H9 (cell line): ENCODE measurements around the gene RERE. TPM values are rescaled to one million over a fixed set of nuclear protein-coding genes. Genes with fewer than 3 reads are reported as not detected.

ENCODE experiments used
- DNase-seq: peaks from one replicate; pipeline ENCODE4 v3.0.0-alpha.2; 2017
- H2AFZ ChIP-seq: one replicate; pipeline ENCODE4 v1.6.1; 2013; ENCODE audit warnings: mild to moderate bottlenecking, low read length, control low read depth, moderate library complexity
- H2AK5ac ChIP-seq: 2 replicates; pipeline ENCODE4 v1.6.1; 2013; ENCODE audit warnings: low read length, control low read depth, mixed read lengths; ENCODE audit not compliant: insufficient read length
- H2BK120ac ChIP-seq: one replicate; pipeline ENCODE4 v1.6.1; 2013; ENCODE audit warnings: low read depth, mild to moderate bottlenecking, low read length, control low read depth, inconsistent platforms; ENCODE audit not compliant: poor library complexity, severe bottlenecking
- H2BK12ac ChIP-seq: 2 replicates; pipeline ENCODE4 v1.6.1; 2013; ENCODE audit warnings: low read length, control low read depth, mixed read lengths, low read depth; ENCODE audit not compliant: insufficient read length
- H2BK15ac ChIP-seq: 2 replicates; pipeline ENCODE4 v1.6.1; 2013; ENCODE audit warnings: low read depth, low read length, control low read depth
- H2BK20ac ChIP-seq: one replicate; pipeline ENCODE4 v1.6.1; 2013; ENCODE audit warnings: low read depth, mild to moderate bottlenecking, low read length, control low read depth, inconsistent platforms; ENCODE audit not compliant: poor library complexity, severe bottlenecking
- H2BK5ac ChIP-seq: 2 replicates; pipeline ENCODE4 v1.6.1; 2013; ENCODE audit warnings: low read length, control low read depth, mixed read lengths; ENCODE audit not compliant: insufficient read length
- H3K14ac ChIP-seq: 2 replicates; pipeline ENCODE4 v1.6.1; 2013; ENCODE audit warnings: low read length, control low read depth; ENCODE audit not compliant: insufficient read depth
- H3K18ac ChIP-seq: 2 replicates; pipeline ENCODE4 v1.6.1; 2013; ENCODE audit warnings: low read depth, mild to moderate bottlenecking, mixed read lengths, low read length, control low read depth; ENCODE audit not compliant: insufficient read length
- H3K23ac ChIP-seq: 2 replicates; pipeline ENCODE4 v1.6.1; 2013; ENCODE audit warnings: low read length, control low read depth, mixed read lengths, low read depth; ENCODE audit not compliant: insufficient read length
- H3K23me2 ChIP-seq: 2 replicates; pipeline ENCODE4 v1.6.1; 2013; ENCODE audit warnings: low read depth, mild to moderate bottlenecking, mixed read lengths, low read length, control low read depth; ENCODE audit not compliant: insufficient read length, poor library complexity, severe bottlenecking
- H3K27ac ChIP-seq: 2 replicates; pipeline ENCODE4 v1.5.1; 2013; ENCODE audit warnings: low read length, control low read depth, mixed read lengths, low read depth; ENCODE audit not compliant: insufficient read length
- H3K27me3 ChIP-seq: 2 replicates; pipeline ENCODE4 v1.6.1; 2013; ENCODE audit warnings: low read length, control low read depth, inconsistent platforms; ENCODE audit not compliant: insufficient read depth
- H3K4ac ChIP-seq: 2 replicates; pipeline ENCODE4 v1.6.1; 2013; ENCODE audit warnings: low read depth, mild to moderate bottlenecking, control low read depth, inconsistent platforms, low read length, moderate library complexity
- H3K4me1 ChIP-seq: 2 replicates; pipeline ENCODE4 v1.6.1; 2013; ENCODE audit warnings: low read length, control low read depth, inconsistent platforms; ENCODE audit not compliant: insufficient read depth
- H3K4me2 ChIP-seq: 2 replicates; pipeline ENCODE4 v1.6.1; 2013; ENCODE audit warnings: low read length, control low read depth, mixed read lengths; ENCODE audit not compliant: insufficient read length, insufficient read depth
- H3K56ac ChIP-seq: 2 replicates; pipeline ENCODE4 v1.6.1; 2013; ENCODE audit warnings: low read depth, mild to moderate bottlenecking, mixed read lengths, low read length, control low read depth; ENCODE audit not compliant: insufficient read length
- H3K79me1 ChIP-seq: 2 replicates; pipeline ENCODE4 v1.6.1; 2013; ENCODE audit warnings: low read depth, mild to moderate bottlenecking, moderate library complexity, low read length, control low read depth, inconsistent platforms; ENCODE audit not compliant: insufficient read depth, poor library complexity, severe bottlenecking
- H3K79me2 ChIP-seq: 2 replicates; pipeline ENCODE4 v1.6.1; 2013; ENCODE audit warnings: low read length, control low read depth, inconsistent platforms; ENCODE audit not compliant: insufficient read depth
- H3K9ac ChIP-seq: 2 replicates; pipeline ENCODE4 v1.6.1; 2013; ENCODE audit warnings: low read length, control low read depth, mixed read lengths; ENCODE audit not compliant: insufficient read length; ENCODE audit errors: extremely low read depth
- H3K9me3 ChIP-seq: one replicate; pipeline ENCODE4 v1.6.1; 2013; ENCODE audit warnings: low read depth, low read length, inconsistent platforms; ENCODE audit not compliant: control insufficient read depth
- H3T11ph ChIP-seq: one replicate; pipeline ENCODE4 v1.6.1; 2013; ENCODE audit warnings: mild to moderate bottlenecking, low read length, control low read depth, inconsistent platforms
- H4K20me1 ChIP-seq: one replicate; pipeline ENCODE4 v1.6.1; 2013; ENCODE audit not compliant: control insufficient read depth, insufficient read length, insufficient read depth
- H4K5ac ChIP-seq: 2 replicates; pipeline ENCODE4 v1.6.1; 2013; ENCODE audit warnings: low read depth, mild to moderate bottlenecking, mixed read lengths, low read length, control low read depth; ENCODE audit not compliant: insufficient read length
- H4K8ac ChIP-seq: replicated peaks from 2 replicates; pipeline ENCODE4 v1.6.1; 2013; ENCODE audit warnings: low read length, control low read depth, mixed read lengths, low read depth; ENCODE audit not compliant: insufficient read length
- H4K91ac ChIP-seq: 2 replicates; pipeline ENCODE4 v1.6.1; 2013; ENCODE audit warnings: low read depth, mild to moderate bottlenecking, moderate library complexity, mixed read lengths, low read length, control low read depth; ENCODE audit not compliant: insufficient read length
- H3K27ac Mint-ChIP-seq, 3 experiments: 2 replicates in 2 of 3; 3 replicates in 1 of 3; pipeline ENCODE4 v1.8.0; 2020 to 2021; ENCODE audit warnings: mixed read lengths in 3 of 3, mild to moderate bottlenecking in 1 of 3, moderate library complexity in 1 of 3
- H3K27me3 Mint-ChIP-seq: 2 replicates; pipeline ENCODE4 v1.8.0; 2021; ENCODE audit warnings: low read depth, mild to moderate bottlenecking, moderate library complexity, mixed read lengths
- H3K36me3 Mint-ChIP-seq, 3 experiments: 2 replicates in 2 of 3; 3 replicates in 1 of 3; pipeline ENCODE4 v1.8.0; 2020 to 2021; ENCODE audit warnings: low read depth in 3 of 3, mixed read lengths in 3 of 3; ENCODE audit not compliant: insufficient read depth in 1 of 3
- H3K4me1 Mint-ChIP-seq, 2 experiments: 2 replicates each; pipeline ENCODE4 v1.8.0; 2020; ENCODE audit warnings: mixed read lengths in 2 of 2
- H3K4me3 Mint-ChIP-seq, 2 experiments: 2 replicates in 1 of 2; 3 replicates in 1 of 2; pipeline ENCODE4 v1.8.0; 2020 to 2021; ENCODE audit warnings: mild to moderate bottlenecking in 2 of 2, mixed read lengths in 2 of 2, moderate library complexity in 1 of 2
- H3K9me3 Mint-ChIP-seq, 2 experiments: 2 replicates in 1 of 2; 3 replicates in 1 of 2; pipeline ENCODE4 v1.8.0; 2020; ENCODE audit warnings: mild to moderate bottlenecking in 2 of 2, mixed read lengths in 2 of 2, moderate library complexity in 1 of 2
- WGBS: extraction: QIAGEN DNeasy Blood & Tissue Kit; methylation state at CpG from one replicate; pipeline ENCODE4 v1.1.7; 2013; ENCODE audit warnings: missing lambda C conversion rate, low lambda C conversion rate, mixed read lengths; ENCODE audit not compliant: insufficient read length; ENCODE audit errors: extremely low coverage; 5-methylcytosine and 5-hydroxymethylcytosine counted together
- total RNA-seq: library from RNA; stranded (reverse); gene quantifications from 2 replicates; pipeline ENCODE4 v1.2.1, GENCODE V29; 2021
- TF ChIP-seq, protein P1 (sequence below): fragments of 200-600 bp; sonication (generic); conservative IDR thresholded peaks from 3 replicates; pipeline ENCODE4 v1.8.0; 2021; ENCODE audit warnings: antibody characterized with exemption, mild to moderate bottlenecking

The RERE gene
- total RNA-seq, 1 experiment from 2014 or later = 103 TPM

DNA sequence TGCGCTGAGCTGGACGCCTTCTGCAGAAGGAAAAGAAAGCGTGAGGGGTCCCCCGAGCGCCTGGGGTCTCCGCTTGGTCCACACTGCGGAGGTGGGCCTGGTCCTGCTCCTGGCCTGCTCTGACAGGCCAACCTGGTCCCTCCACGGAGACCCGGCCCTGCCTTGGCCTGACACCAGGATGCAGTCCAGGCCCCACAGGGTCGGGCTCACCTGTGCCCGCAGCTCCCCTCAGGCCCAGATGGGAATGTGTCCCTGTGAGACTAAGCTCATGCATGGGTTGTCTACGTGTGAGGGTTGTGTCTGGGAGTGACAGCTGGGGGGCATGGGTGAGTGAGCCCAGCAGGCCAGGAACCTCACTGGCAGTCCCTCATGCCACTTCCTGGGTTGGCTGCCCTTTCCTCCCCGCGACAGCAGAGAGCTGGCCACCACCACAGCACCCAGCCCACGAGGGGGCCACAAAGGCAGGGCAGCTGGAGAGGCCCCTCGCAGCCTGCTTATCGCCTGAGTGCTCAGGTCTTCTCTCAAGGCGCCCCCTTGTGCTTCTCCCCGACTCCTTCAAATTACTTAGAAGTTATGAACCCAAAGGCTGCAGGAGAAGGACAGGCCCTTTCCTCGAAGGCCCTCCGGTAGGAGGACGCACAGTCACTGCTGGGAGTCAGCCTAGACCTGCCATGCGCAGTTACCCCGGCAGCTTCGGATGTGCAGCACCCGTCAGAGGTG, 458.4 kb downstream of the RERE start:
- no peak overlapping the region for H3K18ac ChIP-seq
- H4K20me1 ChIP-seq = peaks cover 3% of the 10 kb centered on the region
- no peak overlapping the region for H3K14ac ChIP-seq
- no peaks in the 10 kb centered on the region for H3K23me2 ChIP-seq
- H3K9ac ChIP-seq = no peak overlapping the region
- Mint-ChIP-seq H3K9me3 (no peaks in the 10 kb centered on the region), H3K27ac (no peak overlapping the region), H3K36me3 (peaks cover 48 to 81% (median 73%) of the 10 kb centered on the region in 3 experiments; a peak in 6 of 7 replicates), H3K4me1 (peaks cover 0 to 3% of the 10 kb centered on the region in 2 experiments; a peak in 1 of 4 replicates), H3K27me3 (no peaks in the 10 kb centered on the region; the same call in none of the 2 replicates), H3K4me3 (no peak overlapping the region)
- no peak overlapping the region for H3T11ph ChIP-seq
- H2AFZ ChIP-seq = no peak overlapping the region
- H3K56ac ChIP-seq = no peak overlapping the region
- no peak overlapping the region for H4K91ac ChIP-seq
- no peaks in the 10 kb centered on the region for H3K4me1 ChIP-seq
- no peaks in the 10 kb centered on the region for H3K79me1 ChIP-seq
- H3K23ac ChIP-seq = no peak overlapping the region
- no peak overlapping the region for H3K4me2 ChIP-seq
- H3K27ac ChIP-seq = no peak overlapping the region
- H2BK120ac ChIP-seq = no peak overlapping the region
- WGBS = no CpG with 5 or more reads among the region's 26 CpGs
- no peaks in the 10 kb centered on the region for H3K27me3 ChIP-seq
- H2BK5ac ChIP-seq = no peak overlapping the region
- no peaks in the 10 kb centered on the region for H3K79me2 ChIP-seq
- H2AK5ac ChIP-seq = no peak overlapping the region
- H3K9me3 ChIP-seq = no peaks in the 10 kb centered on the region
- H4K8ac ChIP-seq = no peak overlapping the region
- no peak for DNase-seq
- H2BK20ac ChIP-seq = no peak overlapping the region
- H2BK15ac ChIP-seq = no peak overlapping the region
- H4K5ac ChIP-seq = no peak overlapping the region
- TF ChIP-seq, protein P1, sequence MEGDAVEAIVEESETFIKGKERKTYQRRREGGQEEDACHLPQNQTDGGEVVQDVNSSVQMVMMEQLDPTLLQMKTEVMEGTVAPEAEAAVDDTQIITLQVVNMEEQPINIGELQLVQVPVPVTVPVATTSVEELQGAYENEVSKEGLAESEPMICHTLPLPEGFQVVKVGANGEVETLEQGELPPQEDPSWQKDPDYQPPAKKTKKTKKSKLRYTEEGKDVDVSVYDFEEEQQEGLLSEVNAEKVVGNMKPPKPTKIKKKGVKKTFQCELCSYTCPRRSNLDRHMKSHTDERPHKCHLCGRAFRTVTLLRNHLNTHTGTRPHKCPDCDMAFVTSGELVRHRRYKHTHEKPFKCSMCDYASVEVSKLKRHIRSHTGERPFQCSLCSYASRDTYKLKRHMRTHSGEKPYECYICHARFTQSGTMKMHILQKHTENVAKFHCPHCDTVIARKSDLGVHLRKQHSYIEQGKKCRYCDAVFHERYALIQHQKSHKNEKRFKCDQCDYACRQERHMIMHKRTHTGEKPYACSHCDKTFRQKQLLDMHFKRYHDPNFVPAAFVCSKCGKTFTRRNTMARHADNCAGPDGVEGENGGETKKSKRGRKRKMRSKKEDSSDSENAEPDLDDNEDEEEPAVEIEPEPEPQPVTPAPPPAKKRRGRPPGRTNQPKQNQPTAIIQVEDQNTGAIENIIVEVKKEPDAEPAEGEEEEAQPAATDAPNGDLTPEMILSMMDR = no peak; the same call in 2 of the 3 replicates
- H3K4ac ChIP-seq = no peak overlapping the region
- H2BK12ac ChIP-seq = no peak overlapping the region
